Nephron progenitor cell (in vitro differentiated cells): ENCODE data around the gene NAT9.
A peak's percentile ranks its signal among the peaks of the same experiment; 100 is the strongest.

ENCODE experiments used
- DNase-seq: peaks from one replicate; pipeline ENCODE4 v3.0.0; 2021
- H3K27ac Mint-ChIP-seq: 2 replicates; pipeline ENCODE4 v1.8.0; 2021; ENCODE audit warnings: mild to moderate bottlenecking, moderate library complexity, mixed read lengths
- H3K27me3 Mint-ChIP-seq: 2 replicates; pipeline ENCODE4 v1.8.0; 2021; ENCODE audit warnings: mild to moderate bottlenecking, low read depth, mixed read lengths; ENCODE audit not compliant: poor library complexity
- H3K36me3 Mint-ChIP-seq: 2 replicates; pipeline ENCODE4 v1.8.0; 2021; ENCODE audit warnings: low read depth, mixed read lengths
- H3K4me1 Mint-ChIP-seq: 2 replicates; pipeline ENCODE4 v1.8.0; 2021; ENCODE audit warnings: mixed read lengths
- H3K4me3 Mint-ChIP-seq: 2 replicates; pipeline ENCODE4 v1.8.0; 2021; ENCODE audit warnings: mild to moderate bottlenecking, moderate library complexity, mixed read lengths
- H3K9me3 Mint-ChIP-seq: 2 replicates; pipeline ENCODE4 v1.8.0; 2021; ENCODE audit warnings: mild to moderate bottlenecking, moderate library complexity, mixed read lengths
- CTCF ChIP-seq: fragments of 200-600 bp; sonication (generic); IDR thresholded peaks from 2 replicates; pipeline ENCODE4 v1.5.0; 2021; ENCODE audit warnings: antibody characterized with exemption

NAT9 gene

GRCh38 chr17:74814453-74814852 is 38.3 kb upstream of the NAT9 start:
- no peak for DNase-seq
- H3K4me3 Mint-ChIP-seq: no peak overlapping the region
- TF ChIP-seq CTCF: no peak
- no peak overlapping the region for H3K27ac Mint-ChIP-seq
- H3K36me3 Mint-ChIP-seq: peaks cover 11% of the 10 kb centered on the region
- H3K27me3 Mint-ChIP-seq: peaks cover 10% of the 10 kb centered on the region
- H3K4me1 Mint-ChIP-seq: peaks cover 86% of the 10 kb centered on the region
- no peaks in the 10 kb centered on the region for H3K9me3 Mint-ChIP-seq

GRCh38 chr17:74812109-74813009 is 36.2 kb upstream of the NAT9 start:
- no peak for TF ChIP-seq CTCF
- H3K4me3 Mint-ChIP-seq: peak overlapping the region; percentile 75
- peaks cover 65% of the 10 kb centered on the region for H3K4me1 Mint-ChIP-seq
- no peaks in the 10 kb centered on the region for H3K9me3 Mint-ChIP-seq
- DNase-seq: peak; percentile 37
- peaks cover 10% of the 10 kb centered on the region for H3K27me3 Mint-ChIP-seq
- peaks cover 11% of the 10 kb centered on the region for H3K36me3 Mint-ChIP-seq
- H3K27ac Mint-ChIP-seq: no peak overlapping the region

- H3K27me3 Mint-ChIP-seq: peaks cover 9% of the 10 kb centered on the region
- DNase-seq: no peak
- H3K9me3 Mint-ChIP-seq: no peaks in the 10 kb centered on the region
- no peak for TF ChIP-seq CTCF
- peak overlapping the region; percentile 53 for H3K4me3 Mint-ChIP-seq
- H3K4me1 Mint-ChIP-seq: peaks cover 60% of the 10 kb centered on the region
- peak overlapping the region; percentile 37 for H3K27ac Mint-ChIP-seq
- peaks cover 11% of the 10 kb centered on the region for H3K36me3 Mint-ChIP-seq
These were observed 34.7 kb upstream of the NAT9 start for GRCh38 chr17:74810699-74811485.

- DNase-seq: no peak
- H3K27me3 Mint-ChIP-seq: peaks cover 9% of the 10 kb centered on the region
- no peak overlapping the region for H3K4me3 Mint-ChIP-seq
- no peaks in the 10 kb centered on the region for H3K9me3 Mint-ChIP-seq
- H3K4me1 Mint-ChIP-seq: peaks cover 51% of the 10 kb centered on the region
- no peak for TF ChIP-seq CTCF
- peaks cover 4% of the 10 kb centered on the region for H3K36me3 Mint-ChIP-seq
- H3K27ac Mint-ChIP-seq: no peak overlapping the region
These were observed 32.7 kb upstream of the NAT9 start for GRCh38 chr17:74808714-74809430.

GRCh38 chr17:74807925-74808324 is 31.8 kb upstream of the NAT9 start:
- Mint-ChIP-seq H3K27me3 (peaks cover 9% of the 10 kb centered on the region), H3K4me3 (no peak overlapping the region), H3K36me3 (peaks cover 4% of the 10 kb centered on the region), H3K4me1 (peaks cover 41% of the 10 kb centered on the region), H3K27ac (no peak overlapping the region), H3K9me3 (no peaks in the 10 kb centered on the region)
- DNase-seq: no peak
- no peak for TF ChIP-seq CTCF
